ENCODE data around the gene NDUFS7. TPM values are rescaled to one million over a fixed set of nuclear protein-coding genes. Genes with fewer than 3 reads are reported as not detected.

NDUFS7 gene
- polyA plus RNA-seq, 2 of the 4 experiments (the other 2 are of a cell fraction): 19.3 to 68.9 TPM

DNA sequence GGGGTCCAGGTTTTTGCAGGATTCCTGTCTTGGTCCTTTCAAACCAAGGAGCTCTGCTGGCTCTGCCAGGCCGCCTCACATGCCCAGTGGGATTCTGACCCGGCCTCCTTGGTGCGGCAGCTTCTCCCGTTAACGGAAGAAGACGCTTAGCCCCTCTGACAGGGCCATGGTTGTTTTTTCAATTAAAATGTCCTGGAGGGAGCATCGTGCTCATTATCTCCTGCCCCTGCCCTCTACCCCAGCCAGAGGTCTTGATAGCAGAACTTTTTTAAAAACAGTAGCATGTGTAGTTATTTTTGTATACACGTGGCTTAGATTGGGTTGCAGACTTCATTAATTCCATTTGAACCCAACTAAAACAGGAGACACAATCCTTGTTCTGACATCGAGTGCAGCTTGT, 43.0 kb downstream of the NDUFS7 start:
- CTCF ChIA-PET: interaction anchor here (0.9 kb wide), 1 partner anchor 111 kb away, joined by 3 read pairs; no protein-coding TSS in a partner anchor
- WGBS (ENCODE audit: missing lambda C conversion rate): 94% methylated on average over 9 of the region's 9 CpGs
- no peaks in the 10 kb centered on the region for H3K9me3 ChIP-seq
- H3K4me3 ChIP-seq: no peak overlapping the region
- TF ChIP-seq NFE2L2 (conservative IDR thresholded peaks at IDR 0.05; ENCODE audit: low read length) (no peak), EHF (CRISPR knock-in tag; IDR thresholded peaks at IDR 0.05) (no peak), CBX2 (IDR thresholded peaks at IDR 0.05; ENCODE audit: borderline replicate concordance, low read depth) (no peak), RCOR1 (IDR thresholded peaks at IDR 0.05; ENCODE audit: low read depth, low read length) (no peak), KDM5A (IDR thresholded peaks at IDR 0.05) (no peak), EP300 (IDR thresholded peaks at IDR 0.05) (no peak), NR3C1 (IDR thresholded peaks at IDR 0.05) (no peak), HOXA7 (CRISPR knock-in tag; IDR thresholded peaks at IDR 0.05) (no peak), HDAC2 (IDR thresholded peaks at IDR 0.05) (no peak), ZFP36 (IDR thresholded peaks at IDR 0.05; ENCODE audit: borderline replicate concordance, partially characterized antibody) (no peak)
- TF ChIP-seq, protein P1, sequence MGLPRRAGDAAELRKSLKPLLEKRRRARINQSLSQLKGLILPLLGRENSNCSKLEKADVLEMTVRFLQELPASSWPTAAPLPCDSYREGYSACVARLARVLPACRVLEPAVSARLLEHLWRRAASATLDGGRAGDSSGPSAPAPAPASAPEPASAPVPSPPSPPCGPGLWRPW (IDR thresholded peaks at IDR 0.05): no peak
- ATAC-seq (no peak), DNase-seq (ENCODE audit: low read depth in 1 of 2, low spot score in 1 of 2) (no peak), FAIRE-seq (no peak)
- H3K27ac ChIP-seq: no peak overlapping the region
- POLR2A ChIA-PET: no interaction called here
- H3K4me2 ChIP-seq: no peak overlapping the region
- H3K4me1 ChIP-seq: no peaks in the 10 kb centered on the region

GRCh38 chr19:1427221-1427920, 43.7 kb downstream of the NDUFS7 start:
- POLR2A ChIA-PET: no interaction called here
- no peak overlapping the region for H3K4me2 ChIP-seq
- no peak for FAIRE-seq
- no peak overlapping the region for H3K27ac ChIP-seq
- WGBS (ENCODE audit: missing lambda C conversion rate): 95% methylated on average over 25 of the region's 27 CpGs
- no peaks in the 10 kb centered on the region for H3K4me1 ChIP-seq
- no peak overlapping the region for H3K4me3 ChIP-seq
- CTCF ChIA-PET: interaction anchor here (0.6 to 1.1 kb wide), 3 partner anchors 10 to 111 kb away, joined by 3 read pairs; no protein-coding TSS in a partner anchor
- H3K9me3 ChIP-seq: no peaks in the 10 kb centered on the region
- no peak for DNase-seq (ENCODE audit: low read depth in 1 of 2, low spot score in 1 of 2)
- TF ChIP-seq EHMT2 (IDR thresholded peaks at IDR 0.05; ENCODE audit: low read depth) (no peak), TFCP2L1 (CRISPR knock-in tag; IDR thresholded peaks at IDR 0.05) (no peak), RCOR1 (IDR thresholded peaks at IDR 0.05; ENCODE audit: low read depth, low read length) (no peak), FOSL2 (IDR thresholded peaks at IDR 0.05) (no peak), FOSL2 (CRISPR knock-in tag; IDR thresholded peaks at IDR 0.05) (no peak), EP300 (IDR thresholded peaks at IDR 0.05) (no peak), SMC3 (IDR thresholded peaks at IDR 0.05) (no peak), JUNB (IDR thresholded peaks at IDR 0.05) (no peak), ZFP36 (IDR thresholded peaks at IDR 0.05; ENCODE audit: borderline replicate concordance, partially characterized antibody) (no peak), ZSCAN20 (CRISPR knock-in tag; IDR thresholded peaks at IDR 0.05) (no peak), HEYL (CRISPR knock-in tag; IDR thresholded peaks at IDR 0.05) (no peak), HDAC2 (IDR thresholded peaks at IDR 0.05) (no peak), GATA3 (IDR thresholded peaks at IDR 0.05; ENCODE audit: borderline replicate concordance) (no peak), FOXS1 (CRISPR knock-in tag; IDR thresholded peaks at IDR 0.05) (no peak)
- TF ChIP-seq, protein P2, sequence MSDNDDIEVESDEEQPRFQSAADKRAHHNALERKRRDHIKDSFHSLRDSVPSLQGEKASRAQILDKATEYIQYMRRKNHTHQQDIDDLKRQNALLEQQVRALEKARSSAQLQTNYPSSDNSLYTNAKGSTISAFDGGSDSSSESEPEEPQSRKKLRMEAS (IDR thresholded peaks at IDR 0.05): no peak
- no peak for ATAC-seq

DNA sequence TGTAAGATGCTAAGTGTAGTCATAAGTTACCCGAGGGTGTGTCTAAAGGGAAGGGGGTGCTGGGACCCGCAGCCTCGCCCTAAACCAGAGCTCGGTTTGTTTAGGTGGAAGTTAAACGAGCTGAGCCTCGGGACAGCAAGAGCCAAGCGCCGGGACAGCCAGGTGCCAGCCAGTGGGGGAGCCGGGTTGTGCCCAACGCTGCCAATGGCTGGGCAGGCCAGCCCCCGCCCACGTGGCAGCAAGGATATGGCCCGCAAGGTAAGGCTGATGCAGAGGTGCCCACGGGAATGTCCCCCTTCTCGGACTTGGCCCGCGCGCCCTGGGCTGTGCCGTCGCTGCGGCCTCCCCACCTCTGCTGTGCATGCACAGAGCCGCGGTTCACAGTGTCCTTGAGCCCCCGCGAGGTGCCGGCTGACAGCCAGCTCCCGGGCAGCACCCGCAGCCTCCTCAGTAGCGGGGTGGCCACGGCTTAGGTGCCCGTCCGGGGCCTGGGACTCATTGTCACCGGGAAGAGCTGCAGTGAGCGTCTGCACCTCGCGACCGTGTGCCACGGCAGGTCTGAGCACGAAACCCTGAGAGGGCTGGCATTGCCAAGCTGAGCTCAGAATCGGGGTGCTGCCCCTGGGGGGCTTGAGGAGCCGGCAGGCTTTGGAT, 45.2 kb downstream of the NDUFS7 start:
- DNase-seq (ENCODE audit: low read depth in 1 of 2, low spot score in 1 of 2) (no peak), ATAC-seq (no peak), FAIRE-seq (no peak)
- Histone ChIP-seq H3K4me2 (no peak overlapping the region), H3K4me1 (no peaks in the 10 kb centered on the region), H3K27ac (no peak overlapping the region), H3K9me3 (no peaks in the 10 kb centered on the region), H3K4me3 (no peak overlapping the region)
- TF ChIP-seq HOXB13 (CRISPR knock-in tag; IDR thresholded peaks at IDR 0.05; ENCODE audit: low read depth) (no peak), TFCP2L1 (CRISPR knock-in tag; IDR thresholded peaks at IDR 0.05) (no peak), EP300 (IDR thresholded peaks at IDR 0.05) (no peak), E2F6 (IDR thresholded peaks at IDR 0.05; ENCODE audit: borderline replicate concordance, low read depth) (no peak), HOXA7 (CRISPR knock-in tag; IDR thresholded peaks at IDR 0.05) (no peak), KDM5A (IDR thresholded peaks at IDR 0.05) (no peak), RAD21 (conservative IDR thresholded peaks at IDR 0.05 in 1 of 2, IDR thresholded peaks at IDR 0.05 in 1 of 2) (no peak), FOSB (CRISPR knock-in tag; IDR thresholded peaks at IDR 0.05) (no peak)
- TF ChIP-seq, protein P1 (IDR thresholded peaks at IDR 0.05): no peak
- TF ChIP-seq, protein P3, sequence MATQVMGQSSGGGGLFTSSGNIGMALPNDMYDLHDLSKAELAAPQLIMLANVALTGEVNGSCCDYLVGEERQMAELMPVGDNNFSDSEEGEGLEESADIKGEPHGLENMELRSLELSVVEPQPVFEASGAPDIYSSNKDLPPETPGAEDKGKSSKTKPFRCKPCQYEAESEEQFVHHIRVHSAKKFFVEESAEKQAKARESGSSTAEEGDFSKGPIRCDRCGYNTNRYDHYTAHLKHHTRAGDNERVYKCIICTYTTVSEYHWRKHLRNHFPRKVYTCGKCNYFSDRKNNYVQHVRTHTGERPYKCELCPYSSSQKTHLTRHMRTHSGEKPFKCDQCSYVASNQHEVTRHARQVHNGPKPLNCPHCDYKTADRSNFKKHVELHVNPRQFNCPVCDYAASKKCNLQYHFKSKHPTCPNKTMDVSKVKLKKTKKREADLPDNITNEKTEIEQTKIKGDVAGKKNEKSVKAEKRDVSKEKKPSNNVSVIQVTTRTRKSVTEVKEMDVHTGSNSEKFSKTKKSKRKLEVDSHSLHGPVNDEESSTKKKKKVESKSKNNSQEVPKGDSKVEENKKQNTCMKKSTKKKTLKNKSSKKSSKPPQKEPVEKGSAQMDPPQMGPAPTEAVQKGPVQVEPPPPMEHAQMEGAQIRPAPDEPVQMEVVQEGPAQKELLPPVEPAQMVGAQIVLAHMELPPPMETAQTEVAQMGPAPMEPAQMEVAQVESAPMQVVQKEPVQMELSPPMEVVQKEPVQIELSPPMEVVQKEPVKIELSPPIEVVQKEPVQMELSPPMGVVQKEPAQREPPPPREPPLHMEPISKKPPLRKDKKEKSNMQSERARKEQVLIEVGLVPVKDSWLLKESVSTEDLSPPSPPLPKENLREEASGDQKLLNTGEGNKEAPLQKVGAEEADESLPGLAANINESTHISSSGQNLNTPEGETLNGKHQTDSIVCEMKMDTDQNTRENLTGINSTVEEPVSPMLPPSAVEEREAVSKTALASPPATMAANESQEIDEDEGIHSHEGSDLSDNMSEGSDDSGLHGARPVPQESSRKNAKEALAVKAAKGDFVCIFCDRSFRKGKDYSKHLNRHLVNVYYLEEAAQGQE (IDR thresholded peaks at IDR 0.05): no peak
- TF ChIP-seq, protein P2 (IDR thresholded peaks at IDR 0.05): no peak
- WGBS (ENCODE audit: missing lambda C conversion rate): 94% methylated on average over 10 of the region's 41 CpGs
- CTCF ChIA-PET: no interaction called here
- POLR2A ChIA-PET: interaction anchor here (1.2 kb wide), 1 partner anchor 16 kb away, joined by 3 read pairs; no protein-coding TSS in a partner anchor

Data from A549 (cell line).